WTC11 (cell line): ENCODE measurements around the gene PCDHGA6. TPM values are rescaled to one million over a fixed set of nuclear protein-coding genes. Genes with fewer than 3 reads are reported as not detected.
A peak's percentile ranks its signal among the peaks of the same experiment; 100 is the strongest.
"Not testable (repeated sequence)": the region's sequence is repeated elsewhere in the genome, so short reads cannot be mapped to it uniquely, and the experiment has no call there.

Experiments used
- ATAC-seq: fragments of 200-7000 bp; cut with Tn5 transposase; 2 replicates; pipeline ENCODE4 v1.10.0; 2021; ENCODE audit warnings: mild to moderate bottlenecking, moderate library complexity
- CTCF ChIA-PET: fragments of 300-600 bp; sonication (Branson Sonifier 250); formaldehyde crosslinking; loops from one replicate; lab custom pipeline; 2021; ENCODE audit warnings: antibody characterized with exemption; lab: Charles Lee
- POLR2A ChIA-PET: fragments of 350-600 bp; sonication (Branson Sonifier 250); formaldehyde crosslinking; loops from one replicate; lab custom pipeline; 2021; ENCODE audit warnings: antibody characterized with exemption; lab: Charles Lee
- DNase-seq: peaks from one replicate; pipeline ENCODE4 v3.0.0; 2021; ENCODE audit warnings: low spot score
- H3K27ac Mint-ChIP-seq: 2 replicates; pipeline ENCODE4 v1.8.0; 2021; ENCODE audit warnings: mixed read lengths
- H3K27me3 Mint-ChIP-seq: 2 replicates; pipeline ENCODE4 v1.8.0; 2021; ENCODE audit warnings: low read depth, mild to moderate bottlenecking, moderate library complexity, mixed read lengths
- H3K36me3 Mint-ChIP-seq: 2 replicates; pipeline ENCODE4 v1.8.0; 2021; ENCODE audit warnings: mixed read lengths
- H3K4me1 Mint-ChIP-seq: 2 replicates; pipeline ENCODE4 v1.8.0; 2022; ENCODE audit warnings: mixed read lengths
- H3K4me3 Mint-ChIP-seq: 2 replicates; pipeline ENCODE4 v1.8.0; 2021; ENCODE audit warnings: mild to moderate bottlenecking, moderate library complexity, mixed read lengths
- H3K9me3 Mint-ChIP-seq: 2 replicates; pipeline ENCODE4 v1.8.0; 2021; ENCODE audit warnings: mixed read lengths
- CTCF ChIP-seq: fragments of 200-600 bp; IDR thresholded peaks from 2 replicates; pipeline ENCODE4 v1.8.0; 2022; ENCODE audit warnings: antibody characterized with exemption
- FOXP1 ChIP-seq: sonication (generic); formaldehyde crosslinking; IDR thresholded peaks from 2 replicates; pipeline ENCODE4 v1.8.0; 2022; ENCODE audit warnings: missing genetic modification reagents, mild to moderate bottlenecking, moderate library complexity, borderline replicate concordance
- PRRX2 ChIP-seq: fragments of 250-450 bp; sonication (Bioruptor Pico); IDR thresholded peaks from 2 replicates; pipeline ENCODE4 v1.8.0; 2021; ENCODE audit warnings: mild to moderate bottlenecking
- total RNA-seq: library from RNA; stranded (reverse); gene quantifications from 3 replicates; pipeline ENCODE4 v1.2.3, GENCODE V29; 2021
- TF ChIP-seq, protein P1 (sequence below): sonication (generic); formaldehyde crosslinking; IDR thresholded peaks from 2 replicates; pipeline ENCODE4 v1.8.1; 2023; ENCODE audit warnings: mild to moderate bottlenecking, missing genetic modification reagents
- TF ChIP-seq, protein P2 (sequence below): sonication (generic); formaldehyde crosslinking; IDR thresholded peaks from 2 replicates; pipeline ENCODE4 v1.8.1; 2022; ENCODE audit warnings: mild to moderate bottlenecking, missing genetic modification reagents, moderate library complexity, borderline replicate concordance

The PCDHGA6 gene
- total RNA-seq, 1 experiment from 2014 or later, result 3.3 TPM

DNA sequence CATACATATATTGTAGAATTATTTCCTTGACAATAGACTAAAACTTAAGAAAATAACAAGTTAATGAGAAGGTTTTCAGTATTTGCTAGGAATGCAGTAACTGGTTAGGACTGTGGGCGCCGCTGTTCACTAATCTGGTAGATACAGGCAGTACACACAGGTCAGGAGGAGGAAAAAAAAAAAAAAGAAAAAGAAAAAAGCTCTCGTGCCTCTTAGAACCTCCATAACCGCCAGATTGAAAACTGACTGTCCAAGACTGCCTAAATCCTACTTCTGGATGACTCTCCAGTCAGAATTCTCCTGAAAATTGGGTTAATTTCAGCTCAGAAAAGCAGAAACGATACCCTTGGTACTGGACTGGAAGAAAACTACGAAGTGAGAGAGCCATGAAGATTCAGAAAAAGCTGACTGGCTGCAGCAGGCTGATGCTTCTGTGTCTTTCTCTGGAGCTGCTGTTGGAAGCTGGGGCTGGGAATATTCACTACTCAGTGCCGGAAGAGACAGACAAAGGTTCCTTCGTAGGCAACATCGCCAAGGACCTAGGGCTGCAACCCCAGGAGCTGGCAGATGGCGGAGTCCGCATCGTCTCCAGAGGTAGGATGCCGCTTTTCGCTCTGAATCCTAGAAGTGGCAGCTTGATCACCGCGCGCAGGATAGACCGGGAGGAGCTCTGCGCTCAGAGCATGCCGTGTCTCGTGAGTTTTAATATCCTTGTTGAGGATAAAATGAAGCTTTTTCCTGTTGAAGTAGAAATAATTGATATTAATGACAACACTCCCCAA is 43.2 kb upstream of the PCDHGA6 start, which contains the start of gene PCDHGA1:
TSS of gene PCDHGA1 (plus strand) at position 216 of the 782 bp plus-strand sequence.
- ChIA-PET CTCF (interaction anchor here (0.6 to 3.2 kb wide), 34 partner anchors 9 to 233 kb away, joined by 3 to 46 read pairs (median 4); partner anchors contain the start of genes PCDHB10, PCDHB11, PCDHB12 and PCDHB14), POLR2A (interaction anchor here (1.0 kb wide), 1 partner anchor 10 kb away, joined by 4 read pairs; the partner anchor contains the start of gene TAF7)
- H3K27me3 Mint-ChIP-seq, result peaks cover 12% of the 10 kb centered on the region
- H3K9me3 Mint-ChIP-seq, result peaks cover 68% of the 10 kb centered on the region
- H3K36me3 Mint-ChIP-seq, result peaks cover 28% of the 10 kb centered on the region
- H3K27ac Mint-ChIP-seq, result no peak within 1 kb of the TSS
- DNase-seq (peak; percentile 56), ATAC-seq (peak; percentile 62)
- peaks cover 7% of the 10 kb centered on the region for H3K4me1 Mint-ChIP-seq
- TF ChIP-seq, protein P1, sequence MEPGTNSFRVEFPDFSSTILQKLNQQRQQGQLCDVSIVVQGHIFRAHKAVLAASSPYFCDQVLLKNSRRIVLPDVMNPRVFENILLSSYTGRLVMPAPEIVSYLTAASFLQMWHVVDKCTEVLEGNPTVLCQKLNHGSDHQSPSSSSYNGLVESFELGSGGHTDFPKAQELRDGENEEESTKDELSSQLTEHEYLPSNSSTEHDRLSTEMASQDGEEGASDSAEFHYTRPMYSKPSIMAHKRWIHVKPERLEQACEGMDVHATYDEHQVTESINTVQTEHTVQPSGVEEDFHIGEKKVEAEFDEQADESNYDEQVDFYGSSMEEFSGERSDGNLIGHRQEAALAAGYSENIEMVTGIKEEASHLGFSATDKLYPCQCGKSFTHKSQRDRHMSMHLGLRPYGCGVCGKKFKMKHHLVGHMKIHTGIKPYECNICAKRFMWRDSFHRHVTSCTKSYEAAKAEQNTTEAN (CRISPR knock-in tag), result no peak
- TF ChIP-seq CTCF, result peak; percentile 33; the same call in 1 of the 2 replicates
- TF ChIP-seq PRRX2 (CRISPR knock-in tag), result no peak
- TF ChIP-seq, protein P2, sequence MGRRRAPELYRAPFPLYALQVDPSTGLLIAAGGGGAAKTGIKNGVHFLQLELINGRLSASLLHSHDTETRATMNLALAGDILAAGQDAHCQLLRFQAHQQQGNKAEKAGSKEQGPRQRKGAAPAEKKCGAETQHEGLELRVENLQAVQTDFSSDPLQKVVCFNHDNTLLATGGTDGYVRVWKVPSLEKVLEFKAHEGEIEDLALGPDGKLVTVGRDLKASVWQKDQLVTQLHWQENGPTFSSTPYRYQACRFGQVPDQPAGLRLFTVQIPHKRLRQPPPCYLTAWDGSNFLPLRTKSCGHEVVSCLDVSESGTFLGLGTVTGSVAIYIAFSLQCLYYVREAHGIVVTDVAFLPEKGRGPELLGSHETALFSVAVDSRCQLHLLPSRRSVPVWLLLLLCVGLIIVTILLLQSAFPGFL (CRISPR knock-in tag), result no peak
- TF ChIP-seq, all 79 proteins: peak for 1
- no peak within 1 kb of the TSS for H3K4me3 Mint-ChIP-seq

DNA sequence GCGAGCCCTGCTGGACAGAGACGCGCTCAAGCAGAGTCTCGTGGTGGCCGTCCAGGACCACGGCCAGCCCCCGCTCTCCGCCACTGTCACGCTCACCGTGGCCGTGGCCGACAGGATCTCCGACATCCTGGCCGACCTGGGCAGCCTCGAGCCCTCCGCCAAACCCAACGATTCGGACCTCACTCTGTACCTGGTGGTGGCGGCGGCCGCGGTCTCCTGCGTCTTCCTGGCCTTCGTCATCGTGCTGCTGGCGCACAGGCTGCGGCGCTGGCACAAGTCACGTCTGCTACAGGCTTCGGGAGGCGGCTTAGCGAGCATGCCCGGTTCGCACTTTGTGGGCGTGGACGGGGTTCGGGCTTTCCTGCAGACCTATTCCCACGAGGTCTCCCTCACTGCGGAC is 41.1 kb upstream of the PCDHGA6 start:
- H3K4me3 Mint-ChIP-seq, DNase-seq, POLR2A ChIA-PET, H3K27ac Mint-ChIP-seq, ATAC-seq, H3K4me1 Mint-ChIP-seq, H3K27me3 Mint-ChIP-seq: not testable (repeated sequence)
- Mint-ChIP-seq H3K9me3 (peaks cover 66% of the 10 kb centered on the region), H3K36me3 (peaks cover 25% of the 10 kb centered on the region)
- CTCF ChIA-PET, result interaction anchor here (3.0 kb wide), 1 partner anchor 11 kb away, joined by 12 read pairs; the partner anchor contains the start of gene PCDHGA3

DNA sequence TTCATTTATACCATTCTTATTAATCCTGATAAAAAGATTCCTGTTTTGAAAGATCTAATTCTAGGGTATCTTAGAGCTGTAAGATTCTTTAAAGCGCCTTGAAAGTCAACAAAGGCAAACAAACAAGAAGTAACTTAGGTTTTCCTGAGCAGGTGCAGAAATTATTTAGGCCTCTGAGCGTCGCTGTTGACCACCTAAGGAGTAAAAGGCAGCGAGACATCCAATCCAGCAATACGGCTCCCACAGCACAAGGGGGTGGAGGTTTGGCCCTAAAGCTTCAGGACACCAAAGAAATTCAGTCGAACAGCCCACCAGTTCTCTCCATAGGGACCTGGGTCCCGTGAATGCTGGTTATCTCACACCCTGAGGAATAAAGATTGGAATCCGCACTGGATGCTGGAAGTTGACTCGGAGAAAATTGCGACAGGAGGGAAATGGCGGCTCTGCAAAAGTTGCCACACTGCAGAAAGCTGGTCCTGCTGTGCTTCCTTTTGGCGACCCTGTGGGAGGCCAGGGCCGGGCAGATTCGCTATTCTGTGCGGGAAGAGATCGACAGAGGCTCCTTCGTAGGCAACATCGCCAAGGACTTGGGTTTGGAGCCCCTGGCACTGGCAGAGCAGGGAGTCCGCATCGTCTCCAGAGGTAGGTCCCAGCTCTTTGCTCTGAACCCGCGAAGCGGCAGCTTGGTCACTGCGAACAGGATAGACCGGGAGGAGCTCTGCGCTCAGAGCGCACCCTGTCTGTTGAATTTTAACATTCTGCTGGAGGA is 35.0 kb upstream of the PCDHGA6 start, which contains the start of gene PCDHGA2:
TSS of gene PCDHGA2 (plus strand) at position 223 of the 769 bp plus-strand sequence.
- Mint-ChIP-seq H3K27ac (no peak within 1 kb of the TSS), H3K27me3 (no peaks in the 10 kb centered on the region; the same call in 1 of the 2 replicates), H3K9me3 (peaks cover 64% of the 10 kb centered on the region), H3K4me1 (peaks cover 1% of the 10 kb centered on the region; the same call in 1 of the 2 replicates), H3K4me3 (peak within 1 kb of the TSS; percentile 30; the same call in 1 of the 2 replicates)
- CTCF ChIA-PET, result interaction anchor here (0.8 to 2.5 kb wide), 38 partner anchors 9 to 299 kb away, joined by 3 to 33 read pairs (median 6); partner anchors contain the start of genes PCDHB10, PCDHB14, PCDHB15 and PCDHB16
- peak; percentile 78 for ATAC-seq
- TF ChIP-seq FOXP1 (CRISPR knock-in tag) (no peak), CTCF (peak; percentile 30; the same call in 1 of the 2 replicates)
- TF ChIP-seq, all 79 proteins: peak for 1
- peaks cover 22% of the 10 kb centered on the region for H3K36me3 Mint-ChIP-seq
- DNase-seq, result peak; percentile 60
- POLR2A ChIA-PET, result interaction anchor here (1.6 kb wide), 1 partner anchor 18 kb away, joined by 8 read pairs; the partner anchor contains the start of gene TAF7

DNA sequence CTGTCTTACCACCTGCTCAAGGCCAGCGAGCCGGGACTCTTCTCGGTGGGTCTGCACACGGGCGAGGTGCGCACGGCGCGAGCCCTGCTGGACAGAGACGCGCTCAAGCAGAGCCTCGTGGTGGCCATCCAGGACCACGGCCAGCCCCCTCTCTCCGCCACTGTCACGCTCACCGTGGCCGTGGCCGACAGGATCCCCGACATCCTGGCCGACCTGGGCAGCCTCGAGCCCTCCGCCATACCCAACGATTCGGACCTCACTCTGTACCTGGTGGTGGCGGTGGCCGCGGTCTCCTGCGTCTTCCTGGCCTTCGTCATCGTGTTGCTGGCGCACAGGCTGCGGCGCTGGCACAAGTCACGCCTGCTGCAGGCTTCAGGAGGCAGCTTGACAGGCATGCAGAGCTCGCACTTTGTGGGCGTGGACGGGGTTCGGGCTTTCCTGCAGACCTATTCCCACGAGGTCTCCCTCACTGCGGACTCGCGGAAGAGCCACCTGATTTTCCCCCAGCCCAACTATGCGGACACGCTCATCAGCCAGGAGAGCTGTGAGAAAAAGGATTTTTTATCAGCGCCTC is 32.8 kb upstream of the PCDHGA6 start:
- ATAC-seq, H3K4me1 Mint-ChIP-seq, DNase-seq, POLR2A ChIA-PET, H3K27ac Mint-ChIP-seq, H3K27me3 Mint-ChIP-seq, H3K4me3 Mint-ChIP-seq: not testable (repeated sequence)
- H3K9me3 Mint-ChIP-seq, result peaks cover 67% of the 10 kb centered on the region
- peaks cover 42% of the 10 kb centered on the region for H3K36me3 Mint-ChIP-seq
- CTCF ChIA-PET, result interaction anchor here (1.3 to 1.6 kb wide), 2 partner anchors 96 to 217 kb away, joined by 3 read pairs; partner anchors contain the start of gene PCDHB15
